ENCODE data around the gene POPDC2.

The POPDC2 gene

GRCh38 chr3:119639494-119640350 is 20.7 kb downstream of the POPDC2 start:
- DNase-seq, result no peak

- DNase-seq, result no peak
Measured at GRCh38 chr3:119637679-119638477, 22.5 kb downstream of the POPDC2 start.

GRCh38 chr3:119636891-119637611 is 23.3 kb downstream of the POPDC2 start:
- DNase-seq, result no peak

GRCh38 chr3:119636249-119636648 is 24.1 kb downstream of the POPDC2 start:
- DNase-seq, result no peak

GRCh38 chr3:119635719-119636118 is 24.7 kb downstream of the POPDC2 start:
- DNase-seq, result no peak

GRCh38 chr3:119632829-119633228 is 27.6 kb downstream of the POPDC2 start:
- DNase-seq, result no peak

GRCh38 chr3:119632216-119632615 is 28.2 kb downstream of the POPDC2 start:
- no peak for DNase-seq

GRCh38 chr3:119631516-119631915 is 28.9 kb downstream of the POPDC2 start:
- DNase-seq, result no peak

- DNase-seq, result no peak
Measured at GRCh38 chr3:119630880-119631329, 29.5 kb downstream of the POPDC2 start.

GRCh38 chr3:119630128-119630879 is 30.1 kb downstream of the POPDC2 start:
- no peak for DNase-seq

GRCh38 chr3:119628816-119629445 is 31.5 kb downstream of the POPDC2 start:
- no peak for DNase-seq

- DNase-seq, result no peak
Measured at GRCh38 chr3:119628390-119628789, 32.0 kb downstream of the POPDC2 start.

GRCh38 chr3:119627461-119627860 is 32.9 kb downstream of the POPDC2 start:
- DNase-seq, result no peak

GRCh38 chr3:119626196-119626595 is 34.2 kb downstream of the POPDC2 start:
- DNase-seq, result no peak

GRCh38 chr3:119625451-119626153 is 34.8 kb downstream of the POPDC2 start:
- DNase-seq, result no peak

- DNase-seq, result no peak
Measured at GRCh38 chr3:119624002-119624720, 36.2 kb downstream of the POPDC2 start.

- DNase-seq, result no peak
Measured at GRCh38 chr3:119620899-119621298, 39.5 kb downstream of the POPDC2 start.

GRCh38 chr3:119619094-119619493 is 41.3 kb downstream of the POPDC2 start:
- no peak for DNase-seq

- no peak for DNase-seq
Measured at GRCh38 chr3:119616056-119616455, 44.3 kb downstream of the POPDC2 start.

- DNase-seq, result no peak
Measured at GRCh38 chr3:119613872-119614271, 46.5 kb downstream of the POPDC2 start.

GRCh38 chr3:119613201-119613600 is 47.2 kb downstream of the POPDC2 start:
- no peak for DNase-seq

All from stimulated activated CD4-positive, alpha-beta T cell treated with anti-CD3 and anti-CD28 coated beads, Interleukin-2, amount 100 ng/mL, for 48 hours (primary cell).